Activated T-helper 2 cell treated with anti-CD3 and anti-CD28 coated beads, Interferon-gamma antibody, Interleukin-2, Interleukin-4, amounts not matched to agents 10 μg/mL and 5 μg/mL and 100 μg/mL, durations not matched to agents 14 hours and 24 hours and 36 hours (primary cell): Measurements from ENCODE around the gene DHRSX. TPM values are rescaled to one million over a fixed set of nuclear protein-coding genes. Genes with fewer than 3 reads are reported as not detected.
"Not testable (repeated sequence)": the region's sequence is repeated elsewhere in the genome, so short reads cannot be mapped to it uniquely, and the experiment has no call there.

Experiments used
- DNase-seq: peaks from one replicate; pipeline ENCODE4 v3.0.0; 2021; ENCODE audit warnings: low spot score
- H3K27ac Mint-ChIP-seq: one replicate; pipeline ENCODE4 v1.8.0; 2021; ENCODE audit warnings: mixed read lengths
- H3K27me3 Mint-ChIP-seq: one replicate; pipeline ENCODE4 v1.8.0; 2021; ENCODE audit warnings: low read depth, mixed read lengths
- H3K36me3 Mint-ChIP-seq: one replicate; pipeline ENCODE4 v1.8.0; 2021; ENCODE audit warnings: low read depth, mixed read lengths
- H3K4me1 Mint-ChIP-seq: one replicate; pipeline ENCODE4 v1.8.0; 2021; ENCODE audit warnings: low read depth, mixed read lengths
- H3K4me3 Mint-ChIP-seq: one replicate; pipeline ENCODE4 v1.8.0; 2021; ENCODE audit warnings: low read depth, mild to moderate bottlenecking, moderate library complexity, mixed read lengths
- H3K9me3 Mint-ChIP-seq: one replicate; pipeline ENCODE4 v1.8.0; 2021; ENCODE audit warnings: mixed read lengths
- intact Hi-C: fragments of 100-400 bp; cut with micrococcal nuclease; formaldehyde crosslinking; loops from one replicate; pipeline ENCODE4 v1.15.1; 2023
- total RNA-seq: library from RNA; stranded (reverse); gene quantifications from 2 replicates; pipeline ENCODE4 v1.2.3, GENCODE V29; 2022

The DHRSX gene
- total RNA-seq, 1 donor from 2014 or later: 26.1 TPM

GRCh38 chrX:2320089-2320488 lies 180.7 kb downstream of the DHRSX start:
- no peaks in the 10 kb centered on the region for H3K27me3 Mint-ChIP-seq
- H3K27ac Mint-ChIP-seq: no peak overlapping the region
- H3K4me1 Mint-ChIP-seq: no peaks in the 10 kb centered on the region
- intact Hi-C loops: no loop called here
- no peak overlapping the region for H3K4me3 Mint-ChIP-seq
- no peak for DNase-seq
- peaks cover 10% of the 10 kb centered on the region for H3K36me3 Mint-ChIP-seq
- peaks cover 51% of the 10 kb centered on the region for H3K9me3 Mint-ChIP-seq

DNA sequence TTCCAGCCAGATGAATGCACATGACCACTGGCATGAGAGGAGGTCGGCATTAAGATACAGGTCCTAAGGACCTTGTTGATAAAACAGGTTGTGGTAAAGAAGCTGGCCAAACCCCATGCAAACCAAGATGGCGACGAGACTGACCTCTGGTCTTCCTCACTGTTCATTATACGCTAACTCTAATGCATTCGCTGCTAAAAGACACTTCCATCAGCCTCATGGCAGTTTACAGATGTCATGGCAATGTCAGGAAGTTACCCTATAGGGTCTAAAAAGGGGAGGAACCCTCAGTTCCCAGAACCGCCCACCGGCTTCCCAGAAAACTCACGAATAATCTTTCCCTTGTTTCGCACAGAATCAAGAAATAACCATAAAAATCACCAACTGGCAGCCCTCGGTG lies 182.4 kb downstream of the DHRSX start:
- Mint-ChIP-seq H3K36me3 (peaks cover 10% of the 10 kb centered on the region), H3K27ac (no peak overlapping the region), H3K27me3 (no peaks in the 10 kb centered on the region), H3K4me3 (no peak overlapping the region), H3K9me3 (peaks cover 47% of the 10 kb centered on the region), H3K4me1 (no peaks in the 10 kb centered on the region)
- intact Hi-C loops: no loop called here
- no peak for DNase-seq

DNA sequence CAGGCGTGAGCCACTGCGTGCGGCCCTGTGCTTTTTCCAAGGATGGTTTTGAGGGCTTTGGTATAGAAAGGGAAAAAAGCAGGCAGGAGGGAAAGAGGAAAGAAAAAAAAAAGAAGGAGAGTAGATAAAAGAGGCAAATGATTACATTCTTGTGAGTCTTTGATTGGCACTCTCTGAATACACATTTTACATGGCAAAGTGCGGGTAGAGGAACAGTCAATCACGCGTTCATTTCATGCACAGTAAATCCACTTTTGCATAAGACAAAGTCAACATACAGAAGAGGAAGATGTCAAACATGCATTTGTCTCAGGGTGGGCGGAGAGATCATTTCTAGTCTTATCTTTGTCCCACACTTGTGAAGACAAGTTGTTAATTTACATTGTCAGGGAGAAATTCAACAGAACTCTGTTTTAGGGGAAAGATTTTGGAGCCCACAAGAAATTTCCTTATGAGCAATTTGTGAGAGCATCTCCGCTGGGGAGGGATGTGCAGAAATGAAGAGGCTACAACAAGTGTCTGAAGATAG lies 183.2 kb downstream of the DHRSX start:
- Mint-ChIP-seq H3K27ac (no peak overlapping the region), H3K36me3 (peaks cover 10% of the 10 kb centered on the region), H3K4me3 (no peak overlapping the region), H3K9me3 (peaks cover 43% of the 10 kb centered on the region), H3K27me3 (no peaks in the 10 kb centered on the region), H3K4me1 (no peaks in the 10 kb centered on the region)
- intact Hi-C loops: no loop called here
- DNase-seq: no peak

GRCh38 chrX:2316534-2316933 lies 184.2 kb downstream of the DHRSX start:
- H3K36me3 Mint-ChIP-seq: peaks cover 13% of the 10 kb centered on the region
- H3K9me3 Mint-ChIP-seq: peaks cover 42% of the 10 kb centered on the region
- intact Hi-C loops: no loop called here
- no peak overlapping the region for H3K27ac Mint-ChIP-seq
- DNase-seq: no peak
- H3K4me3 Mint-ChIP-seq: no peak overlapping the region
- no peaks in the 10 kb centered on the region for H3K27me3 Mint-ChIP-seq
- no peaks in the 10 kb centered on the region for H3K4me1 Mint-ChIP-seq

GRCh38 chrX:2315434-2315833 lies 185.3 kb downstream of the DHRSX start:
- Mint-ChIP-seq H3K4me3 (no peak overlapping the region), H3K27me3 (no peaks in the 10 kb centered on the region), H3K36me3 (peaks cover 13% of the 10 kb centered on the region), H3K9me3 (peaks cover 44% of the 10 kb centered on the region), H3K27ac (no peak overlapping the region), H3K4me1 (no peaks in the 10 kb centered on the region)
- no peak for DNase-seq
- intact Hi-C loops: no loop called here

- Mint-ChIP-seq H3K4me3 (no peak overlapping the region), H3K27me3 (no peaks in the 10 kb centered on the region), H3K4me1 (no peaks in the 10 kb centered on the region), H3K36me3 (peaks cover 13% of the 10 kb centered on the region), H3K27ac (no peak overlapping the region), H3K9me3 (peaks cover 47% of the 10 kb centered on the region)
- intact Hi-C loops: no loop called here
- no peak for DNase-seq
Measured at GRCh38 chrX:2314831-2315365, 185.9 kb downstream of the DHRSX start.

DNA sequence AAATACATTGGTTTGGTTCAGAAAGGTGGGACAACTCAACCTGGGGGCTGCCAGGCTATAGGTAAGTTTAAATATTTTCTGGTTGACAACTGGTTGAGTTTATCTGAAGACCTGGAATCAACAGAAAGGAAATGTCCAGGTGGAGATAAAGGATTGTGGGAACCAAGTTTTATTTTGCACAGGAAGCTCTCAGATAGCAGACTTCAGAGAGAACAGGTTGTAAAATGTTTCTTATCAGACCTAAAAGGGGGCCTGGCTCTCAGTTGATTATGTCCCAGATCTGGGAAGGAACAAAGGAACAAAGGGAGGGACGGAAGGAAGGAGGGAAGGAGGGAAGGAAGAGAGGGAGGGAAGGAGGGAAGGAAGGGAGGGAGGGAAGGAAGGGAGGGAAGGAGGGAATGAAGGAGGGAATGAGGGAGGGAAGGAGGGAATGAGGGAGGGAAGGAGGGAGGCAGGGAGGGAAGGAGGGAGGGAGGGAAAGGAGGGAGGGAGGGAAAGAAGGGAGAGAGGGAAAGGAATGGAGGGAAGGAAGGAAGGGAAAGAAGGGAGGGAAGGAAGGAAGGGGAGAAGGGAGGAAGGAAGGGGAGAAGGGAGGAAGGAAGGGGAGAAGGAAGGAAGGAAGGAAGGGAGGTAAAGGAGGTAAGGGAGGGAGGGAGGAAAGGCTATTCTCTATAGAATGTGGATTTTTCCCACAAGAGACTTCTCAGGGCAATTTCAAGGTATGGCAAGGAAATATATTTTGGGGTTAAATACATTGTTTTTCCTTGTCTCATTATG lies 186.7 kb downstream of the DHRSX start:
- intact Hi-C loops: no loop called here
- Mint-ChIP-seq H3K4me1 (no peaks in the 10 kb centered on the region), H3K27ac (no peak overlapping the region), H3K27me3 (no peaks in the 10 kb centered on the region), H3K36me3 (peaks cover 13% of the 10 kb centered on the region), H3K4me3 (no peak overlapping the region), H3K9me3 (peaks cover 48% of the 10 kb centered on the region)
- no peak for DNase-seq

DNA sequence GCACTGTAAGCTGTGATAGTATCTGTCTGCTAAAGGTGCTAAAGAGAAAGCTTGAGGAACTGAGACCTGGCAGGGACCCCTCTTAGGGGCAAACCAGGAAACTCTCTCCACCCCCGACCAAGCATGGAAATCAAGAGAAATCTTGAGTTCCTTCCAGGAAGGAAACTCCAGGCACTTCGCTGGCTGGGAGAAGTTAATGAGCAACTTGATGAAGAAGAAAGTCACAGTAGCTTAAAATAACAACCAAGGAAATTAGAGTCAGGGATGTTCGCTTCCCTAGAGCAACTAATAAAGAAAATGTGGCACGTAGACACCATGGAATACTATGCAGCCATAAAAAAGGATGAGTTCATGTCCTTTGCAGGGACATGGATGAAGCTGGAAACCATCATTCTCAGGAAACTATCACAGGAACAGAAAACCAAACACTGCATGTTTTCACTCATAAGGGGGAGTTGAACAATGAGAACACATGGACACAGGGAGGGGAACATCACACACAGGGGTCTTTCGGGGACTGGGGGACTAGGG lies 188.7 kb downstream of the DHRSX start:
- H3K27me3 Mint-ChIP-seq, H3K36me3 Mint-ChIP-seq, H3K4me3 Mint-ChIP-seq, DNase-seq, H3K4me1 Mint-ChIP-seq, intact Hi-C loops, H3K27ac Mint-ChIP-seq: not testable (repeated sequence)
- H3K9me3 Mint-ChIP-seq: peaks cover 40% of the 10 kb centered on the region

- Mint-ChIP-seq H3K4me3 (no peak overlapping the region), H3K27me3 (no peaks in the 10 kb centered on the region), H3K9me3 (peaks cover 43% of the 10 kb centered on the region), H3K27ac (no peak overlapping the region), H3K36me3 (peaks cover 6% of the 10 kb centered on the region), H3K4me1 (no peaks in the 10 kb centered on the region)
- DNase-seq: no peak
- intact Hi-C loops: no loop called here
Measured at GRCh38 chrX:2311501-2311900, 189.3 kb downstream of the DHRSX start.

- no peak overlapping the region for H3K4me3 Mint-ChIP-seq
- H3K4me1 Mint-ChIP-seq: no peaks in the 10 kb centered on the region
- intact Hi-C loops: no loop called here
- H3K9me3 Mint-ChIP-seq: peaks cover 31% of the 10 kb centered on the region
- DNase-seq: no peak
- H3K27me3 Mint-ChIP-seq: no peaks in the 10 kb centered on the region
- H3K36me3 Mint-ChIP-seq: peaks cover 20% of the 10 kb centered on the region
- no peak overlapping the region for H3K27ac Mint-ChIP-seq
Measured at GRCh38 chrX:2301901-2302300, 198.9 kb downstream of the DHRSX start.

GRCh38 chrX:2299871-2300270 lies 200.9 kb downstream of the DHRSX start:
- peaks cover 11% of the 10 kb centered on the region for H3K36me3 Mint-ChIP-seq
- no peak overlapping the region for H3K27ac Mint-ChIP-seq
- no peak overlapping the region for H3K4me3 Mint-ChIP-seq
- intact Hi-C loops: no loop called here
- no peak for DNase-seq
- H3K27me3 Mint-ChIP-seq: no peaks in the 10 kb centered on the region
- no peaks in the 10 kb centered on the region for H3K4me1 Mint-ChIP-seq
- H3K9me3 Mint-ChIP-seq: peaks cover 22% of the 10 kb centered on the region

GRCh38 chrX:2286731-2287130 lies 214.0 kb downstream of the DHRSX start:
- Mint-ChIP-seq H3K4me1 (no peaks in the 10 kb centered on the region), H3K9me3 (peaks cover 22% of the 10 kb centered on the region), H3K36me3 (peaks cover 29% of the 10 kb centered on the region), H3K27ac (no peak overlapping the region), H3K4me3 (no peak overlapping the region), H3K27me3 (no peaks in the 10 kb centered on the region)
- intact Hi-C loops: no loop called here
- no peak for DNase-seq

DNA sequence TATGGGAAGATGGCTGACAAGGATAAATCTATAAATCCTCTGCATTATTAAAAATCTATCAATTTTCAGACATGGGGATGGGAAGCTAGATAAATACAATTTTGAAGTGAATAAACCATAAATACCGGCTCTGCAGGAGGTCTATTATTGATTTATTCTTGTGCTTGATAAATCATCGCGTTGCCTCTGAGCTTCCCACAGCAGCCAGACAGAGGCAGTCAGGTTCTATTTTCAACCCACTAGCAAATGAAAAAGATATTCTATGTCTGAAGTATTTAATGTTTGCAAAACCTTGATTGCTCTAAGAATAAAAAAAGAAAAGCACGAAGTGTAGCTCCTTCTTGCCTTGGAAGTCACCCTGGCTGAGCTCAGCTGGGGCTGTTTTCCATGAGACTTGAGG lies 216.2 kb downstream of the DHRSX start:
- intact Hi-C loops: no loop called here
- peaks cover 17% of the 10 kb centered on the region for H3K36me3 Mint-ChIP-seq
- no peak overlapping the region for H3K27ac Mint-ChIP-seq
- H3K9me3 Mint-ChIP-seq: peaks cover 22% of the 10 kb centered on the region
- DNase-seq: no peak
- no peaks in the 10 kb centered on the region for H3K27me3 Mint-ChIP-seq
- H3K4me1 Mint-ChIP-seq: no peaks in the 10 kb centered on the region
- no peak overlapping the region for H3K4me3 Mint-ChIP-seq
